Measurements from ENCODE around the gene USP13.

The USP13 gene

DNA sequence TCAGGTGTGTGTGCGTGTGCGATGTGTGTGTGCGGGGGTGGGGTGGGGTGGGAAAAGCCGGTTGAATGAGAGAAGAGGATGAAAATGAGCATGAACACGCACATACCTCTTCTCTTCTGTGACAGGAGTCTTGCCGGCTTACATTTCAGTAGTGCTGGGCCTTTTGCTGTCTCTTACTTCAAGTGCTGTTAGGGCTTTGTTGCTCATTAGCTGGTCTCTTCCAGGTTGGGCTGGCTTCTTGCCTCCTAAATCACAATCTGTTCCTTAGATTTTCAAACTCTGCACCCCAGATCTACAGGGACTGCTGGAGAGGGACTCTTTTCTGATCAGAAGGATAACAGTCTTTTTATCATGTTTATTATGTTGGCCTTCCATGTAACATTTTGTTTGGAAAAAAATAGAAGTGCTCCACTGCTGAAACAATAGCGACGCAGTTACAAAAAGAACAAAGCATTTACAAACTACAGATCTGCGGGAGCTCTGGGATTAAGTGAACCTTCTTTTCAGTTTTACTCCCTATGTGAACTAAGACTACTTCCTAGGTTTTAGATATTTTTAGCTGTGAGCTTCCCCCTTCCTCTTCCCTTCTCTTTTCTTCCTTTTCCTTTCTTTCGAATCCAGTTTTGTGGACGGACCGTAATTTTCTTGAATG, 48.5 kb downstream of the USP13 start:
- DNase-seq, result no peak

GRCh38 chr3:179702271-179702947, 49.6 kb downstream of the USP13 start:
- DNase-seq, result no peak

GRCh38 chr3:179703816-179704215, 51.0 kb downstream of the USP13 start:
- DNase-seq, result no peak

GRCh38 chr3:179706233-179706632, 53.4 kb downstream of the USP13 start:
- no peak for DNase-seq

GRCh38 chr3:179710079-179710478, 57.2 kb downstream of the USP13 start:
- DNase-seq, result no peak

DNA sequence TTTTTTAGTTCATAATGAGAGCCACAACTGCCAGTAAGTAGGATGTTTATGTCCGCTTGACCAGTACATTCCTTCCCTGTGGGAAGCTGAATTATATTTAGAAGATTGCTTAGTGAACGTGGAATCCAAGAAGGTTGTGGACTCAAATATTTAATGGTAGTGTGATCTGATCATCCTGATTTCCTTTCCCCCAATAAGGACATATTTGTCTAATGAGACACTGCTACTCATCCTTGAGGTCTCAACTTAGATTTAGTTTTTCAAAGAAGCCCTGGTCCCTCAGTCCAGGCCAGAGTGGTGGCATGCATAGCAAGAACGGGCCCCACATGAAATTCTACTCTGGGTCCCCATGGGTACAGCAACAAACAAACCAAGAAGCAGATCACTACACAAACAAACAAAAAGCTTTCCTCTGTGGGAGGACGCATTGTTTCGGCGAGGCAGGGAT, 60.8 kb downstream of the USP13 start:
- no peak for DNase-seq

DNA sequence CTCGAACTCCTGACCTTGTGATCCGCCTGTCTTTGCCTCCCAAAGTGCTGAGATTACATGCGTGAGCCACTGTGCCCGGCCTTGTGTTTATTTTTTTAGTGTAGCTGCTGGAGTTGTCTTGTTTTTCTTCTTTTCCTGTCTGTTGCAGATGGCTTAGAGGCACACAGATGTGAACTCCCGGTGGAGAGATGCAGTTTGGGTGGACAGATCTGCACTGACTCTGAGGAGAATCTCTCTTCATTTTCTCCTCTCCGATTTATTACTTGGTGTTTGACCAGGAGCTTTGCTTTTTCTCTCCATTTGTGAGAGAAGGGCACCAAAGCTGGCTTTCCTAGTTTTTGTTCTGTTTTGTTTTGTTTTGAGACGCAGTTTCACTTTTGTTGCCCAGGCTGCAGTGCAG, 62.7 kb downstream of the USP13 start:
- DNase-seq, result no peak

GRCh38 chr3:179716226-179716625, 63.4 kb downstream of the USP13 start:
- DNase-seq, result no peak

- DNase-seq, result no peak
These were observed 64.0 kb downstream of the USP13 start for GRCh38 chr3:179716811-179717210.

DNA sequence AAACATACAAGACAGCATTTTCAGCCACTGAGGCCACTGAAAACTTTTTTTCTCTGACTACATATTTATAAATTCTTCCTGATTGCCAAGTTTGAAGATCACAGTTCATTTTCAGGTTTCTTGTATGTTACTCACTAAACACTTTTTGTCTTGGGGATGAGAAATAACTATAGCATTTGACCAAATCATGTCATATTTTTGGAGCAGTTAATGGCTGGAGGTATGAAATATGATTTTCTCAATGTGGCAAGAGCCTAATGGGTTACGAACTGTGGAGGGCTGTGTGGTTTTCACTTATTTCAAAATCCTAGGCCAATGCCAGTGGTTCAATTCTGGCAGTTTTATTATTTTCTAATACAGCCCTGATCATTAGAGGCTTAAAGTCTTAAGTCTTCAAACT, 64.4 kb downstream of the USP13 start:
- DNase-seq, result no peak

GRCh38 chr3:179719048-179719734, 66.4 kb downstream of the USP13 start:
- DNase-seq, result no peak

DNA sequence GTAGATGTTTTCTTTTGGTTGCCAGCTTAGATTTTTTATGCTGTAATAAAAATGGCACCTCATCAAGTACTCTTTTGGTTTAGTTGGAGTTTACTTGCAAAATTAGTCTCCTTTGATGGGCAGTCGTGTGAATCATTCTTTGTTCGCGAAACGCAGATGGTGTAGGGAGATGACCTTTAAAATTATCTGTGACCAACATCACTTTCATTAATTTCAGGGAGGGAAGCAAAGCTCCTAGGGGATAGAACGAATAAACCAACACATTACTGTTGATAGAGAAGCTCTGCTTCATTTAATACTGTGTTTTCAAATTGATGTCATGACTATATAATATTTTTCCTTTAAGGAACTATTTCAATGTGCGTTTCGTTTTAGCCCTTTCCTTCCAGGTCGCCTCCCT, 67.4 kb downstream of the USP13 start:
- no peak for DNase-seq

GRCh38 chr3:179723617-179724016, 70.8 kb downstream of the USP13 start:
- no peak for DNase-seq

DNA sequence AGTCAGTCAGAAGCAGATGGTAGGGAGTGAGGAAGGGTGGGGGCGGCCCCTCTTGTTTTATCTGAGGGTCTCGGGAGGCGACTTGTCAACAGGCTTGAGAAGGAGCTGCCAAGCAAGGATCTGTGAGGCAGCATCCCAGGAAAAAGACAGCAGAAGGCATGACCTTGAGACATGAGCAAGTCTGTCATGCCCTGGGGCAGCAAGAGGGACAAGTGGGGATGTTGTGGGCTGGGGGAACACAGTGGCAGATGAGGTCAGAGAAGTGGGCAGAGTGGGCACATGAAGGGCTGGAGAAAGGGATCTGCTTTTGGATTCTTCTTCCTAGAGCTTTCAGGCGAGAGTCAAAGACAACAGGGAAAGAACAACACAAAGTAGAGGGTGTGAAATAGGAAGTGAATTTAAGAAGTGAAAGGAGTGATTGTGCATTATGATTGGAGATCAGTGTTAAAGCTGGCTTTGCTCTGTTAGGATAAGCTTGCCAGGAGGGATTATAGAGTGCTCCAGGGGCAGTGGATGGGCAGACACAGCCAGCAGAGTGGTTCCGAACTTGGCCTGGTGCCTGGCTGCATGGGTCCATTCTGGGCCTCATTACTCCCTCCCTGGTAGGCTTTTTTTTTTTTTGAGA, 73.3 kb downstream of the USP13 start:
- DNase-seq, result no peak

- no peak for DNase-seq
These were observed 76.2 kb downstream of the USP13 start for GRCh38 chr3:179729086-179729485.

GRCh38 chr3:179729981-179730380, 77.1 kb downstream of the USP13 start:
- DNase-seq, result no peak

- DNase-seq, result no peak
These were observed 77.7 kb downstream of the USP13 start for GRCh38 chr3:179730506-179730905.

GRCh38 chr3:179731544-179731943, 78.7 kb downstream of the USP13 start:
- no peak for DNase-seq

- DNase-seq, result no peak
These were observed 80.0 kb downstream of the USP13 start for GRCh38 chr3:179732661-179733348.

- DNase-seq, result no peak
These were observed 81.0 kb downstream of the USP13 start for GRCh38 chr3:179733797-179734196.

DNA sequence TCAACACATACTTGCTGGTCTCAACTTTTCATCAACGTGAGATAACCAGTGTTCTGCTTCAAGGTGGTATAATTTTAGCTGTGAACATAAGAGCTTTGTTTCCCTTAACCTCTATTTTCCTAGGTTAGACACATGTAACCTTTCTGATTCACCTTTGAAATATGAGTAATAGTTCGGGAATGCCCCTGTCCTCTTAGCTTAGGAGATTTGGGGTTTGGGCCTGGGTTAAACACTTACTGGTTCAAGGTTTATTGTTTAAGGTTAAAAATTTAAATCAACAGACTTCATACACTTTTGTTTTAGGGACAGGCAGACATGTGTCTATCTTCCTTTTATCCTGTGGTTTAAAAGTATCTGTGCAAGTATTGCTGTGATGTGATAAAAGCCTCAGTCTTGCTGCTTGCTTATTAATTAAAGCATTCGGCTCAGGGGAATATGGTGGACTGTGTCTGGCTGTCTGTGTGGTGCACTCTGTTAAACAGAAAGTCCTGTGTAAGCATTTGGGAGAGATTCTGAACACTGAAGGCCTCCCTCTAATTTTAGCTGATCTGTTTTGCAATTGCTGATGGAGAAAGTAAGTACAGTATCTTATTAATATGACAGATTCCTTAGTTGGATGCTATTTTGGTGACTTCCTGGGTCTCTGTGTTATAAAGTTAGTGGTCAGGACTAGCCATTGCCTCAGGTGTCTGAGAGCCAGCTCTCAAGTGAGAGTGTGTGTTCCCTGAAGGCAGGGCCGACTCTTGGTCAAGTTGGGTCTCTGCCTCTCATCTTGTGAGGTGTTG, 81.8 kb downstream of the USP13 start:
- DNase-seq, result no peak

- no peak for DNase-seq
These were observed 82.5 kb downstream of the USP13 start for GRCh38 chr3:179735321-179735720.

Measured in NCI-H1436 treated with DMSO at 0.1 percent for 48 hours (cell line).